Measurements from ENCODE around the gene ATXN1.

ATXN1 gene

DNA sequence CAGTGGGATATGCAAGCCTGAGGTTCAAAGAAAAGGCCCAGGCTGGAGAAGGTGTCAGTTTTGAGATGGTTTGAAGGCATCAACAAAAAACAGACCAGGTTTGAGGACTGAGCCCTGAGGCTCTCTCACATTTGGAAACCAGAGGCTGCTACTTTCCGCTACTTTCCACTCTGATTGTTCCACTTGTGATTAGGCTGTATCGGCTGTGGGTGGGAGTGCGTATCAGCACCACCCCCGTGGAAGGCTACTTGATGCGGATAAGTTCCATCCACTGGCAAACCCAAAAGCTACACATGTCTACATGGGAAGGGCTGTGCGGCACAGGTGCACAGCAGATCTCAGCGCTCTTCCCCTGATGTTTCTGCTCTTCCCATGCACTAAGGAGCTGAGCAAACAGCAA is 324.2 kb downstream of the ATXN1 start:
- DNase-seq (ENCODE audit: low spot score): no peak

DNA sequence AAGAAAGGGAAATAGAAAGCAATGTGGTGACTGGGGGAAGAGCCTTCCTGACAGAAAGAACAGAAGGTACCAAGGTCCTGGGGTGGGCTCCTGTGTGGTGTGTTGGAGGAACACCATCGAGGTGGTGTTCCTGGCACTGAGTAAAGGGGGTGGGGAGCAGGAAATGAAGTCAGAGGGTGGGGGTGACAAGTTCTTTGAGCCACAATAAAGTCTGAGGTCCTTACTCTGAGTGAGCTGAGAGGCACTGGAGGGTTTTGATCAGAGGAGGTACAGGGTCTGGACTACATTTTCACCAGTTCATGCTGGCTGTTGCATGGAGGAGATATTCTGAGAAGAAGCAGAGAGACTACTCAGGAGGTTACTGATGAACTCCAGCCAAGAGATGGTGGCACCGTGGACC is 324.7 kb downstream of the ATXN1 start:
- DNase-seq (ENCODE audit: low spot score): no peak

- no peak for DNase-seq (ENCODE audit: low spot score)
Measured at GRCh38 chr6:16434885-16435284, 326.4 kb downstream of the ATXN1 start.

DNA sequence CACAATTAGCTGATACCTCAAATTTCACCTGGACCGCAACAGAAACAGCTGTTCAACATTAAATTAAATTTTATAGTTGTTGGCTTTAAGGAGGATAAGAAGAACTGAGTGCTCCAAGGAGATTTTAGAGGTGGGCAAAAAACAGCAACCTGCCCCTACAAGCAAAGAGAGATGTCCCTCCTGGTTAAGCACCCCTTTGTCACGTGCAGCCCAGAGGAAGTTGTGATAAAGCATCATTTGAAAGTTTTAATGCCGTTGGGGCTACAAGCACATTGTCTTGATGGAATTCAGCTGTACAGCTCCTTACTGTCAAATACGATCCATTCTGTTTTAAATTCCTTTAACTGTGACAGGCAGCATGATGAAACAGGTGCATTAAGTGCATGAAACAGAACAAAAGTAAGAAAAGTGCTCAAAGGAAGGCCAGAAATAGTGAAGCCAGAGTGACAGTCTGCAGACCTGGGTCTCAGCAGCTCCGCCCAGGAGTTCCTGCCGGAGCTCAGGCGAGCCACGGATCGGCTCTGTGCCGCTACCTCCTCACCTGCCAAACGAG is 327.8 kb downstream of the ATXN1 start:
- no peak for DNase-seq (ENCODE audit: low spot score)

DNA sequence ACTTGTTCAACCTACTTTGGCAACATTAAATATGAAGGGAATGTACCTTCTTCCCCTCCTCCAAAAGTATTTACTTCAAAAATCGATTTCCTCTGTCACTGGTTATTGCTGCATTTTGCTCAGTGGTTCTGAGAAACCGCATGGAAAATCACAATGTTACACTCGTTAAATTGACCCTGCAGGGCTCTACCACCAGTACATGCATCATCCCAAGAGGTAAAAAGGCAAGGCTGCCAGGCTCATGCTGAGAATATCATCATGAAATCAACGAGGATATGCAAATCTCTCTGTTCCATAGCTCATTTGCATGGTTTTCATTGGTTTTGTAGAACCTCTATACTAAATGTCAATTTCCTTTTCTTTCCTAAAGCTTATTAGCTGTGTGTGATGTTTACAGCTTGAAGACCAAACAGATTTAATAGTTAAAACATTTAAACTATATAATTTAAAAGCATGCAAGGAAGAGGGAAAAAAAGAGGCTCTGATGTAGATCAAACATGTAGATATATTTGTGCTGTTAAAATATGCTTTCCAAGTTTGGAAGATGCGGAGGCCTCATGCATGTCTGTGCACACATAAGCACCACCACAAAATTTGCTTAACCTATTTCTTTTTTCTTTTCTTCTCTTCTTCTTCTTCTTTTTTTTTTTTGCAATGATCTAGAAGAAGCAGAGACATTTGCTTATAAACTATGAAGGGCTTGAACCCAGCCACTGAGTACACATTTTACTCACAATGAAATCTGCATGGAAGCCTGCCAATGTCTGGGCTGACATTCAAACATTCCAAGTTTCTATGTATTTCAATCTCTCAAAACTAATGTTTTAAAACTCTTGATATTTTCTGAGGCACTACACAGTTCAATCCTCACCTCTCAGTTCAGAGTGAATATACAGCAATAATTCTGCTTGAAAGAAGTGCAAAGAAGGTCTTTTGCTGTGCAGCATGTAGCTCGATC is 328.9 kb downstream of the ATXN1 start:
- DNase-seq (ENCODE audit: low spot score): peak; percentile 31

GRCh38 chr6:16431106-16431505 is 330.2 kb downstream of the ATXN1 start:
- no peak for DNase-seq (ENCODE audit: low spot score)

DNA sequence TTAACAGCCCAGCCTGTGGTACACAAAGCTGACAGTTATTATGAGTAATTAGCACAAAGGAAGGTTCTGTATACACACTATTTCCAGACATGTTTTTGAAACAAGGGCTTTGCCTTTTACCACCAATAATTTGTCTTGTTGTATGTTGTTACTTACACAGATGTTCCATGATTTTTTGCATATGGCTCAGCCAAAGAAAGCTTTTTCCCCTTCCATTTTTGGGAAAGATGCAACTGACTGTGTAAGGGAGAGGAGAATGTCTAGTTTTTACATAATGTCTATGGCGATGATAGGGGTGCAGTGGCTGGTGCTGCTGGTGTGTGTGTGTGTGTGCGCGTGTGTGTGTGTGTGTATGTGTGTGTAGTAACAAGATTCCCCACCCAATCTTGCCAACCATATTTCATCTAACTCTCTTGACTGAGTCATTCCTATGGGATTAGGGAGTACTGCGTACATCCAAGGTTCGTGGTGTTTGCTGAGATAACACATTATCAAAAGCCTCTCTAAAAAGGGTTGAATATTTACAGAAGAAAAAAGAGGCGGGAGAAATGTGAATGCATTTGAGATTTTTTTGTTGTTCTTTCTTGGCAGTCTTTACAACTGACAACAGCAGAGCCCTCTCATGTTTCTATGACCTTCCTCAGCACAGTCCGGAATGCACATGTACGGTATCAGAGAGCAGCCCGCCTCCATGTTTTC is 330.7 kb downstream of the ATXN1 start:
- DNase-seq (ENCODE audit: low spot score): no peak

DNA sequence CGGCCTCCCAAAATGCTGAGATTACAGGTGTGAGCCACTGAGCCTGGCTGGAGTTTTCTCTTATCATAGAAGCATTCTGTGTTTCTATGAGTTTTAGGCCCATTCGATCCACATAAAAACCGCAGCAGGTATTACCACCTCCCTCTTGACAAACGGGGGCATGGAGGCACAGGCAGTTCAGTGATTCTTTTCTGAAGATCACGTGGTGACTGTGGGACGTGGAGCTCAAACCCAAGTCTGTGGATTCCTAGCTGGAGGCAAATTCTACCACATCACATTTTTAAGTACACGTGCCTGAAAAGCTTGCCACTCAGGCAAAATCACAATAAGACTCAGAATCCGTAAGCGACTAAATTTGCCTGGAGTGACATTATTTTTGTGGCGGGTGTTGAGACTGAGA is 331.6 kb downstream of the ATXN1 start:
- no peak for DNase-seq (ENCODE audit: low spot score)

GRCh38 chr6:16427124-16427523 is 334.1 kb downstream of the ATXN1 start:
- no peak for DNase-seq (ENCODE audit: low spot score)

DNA sequence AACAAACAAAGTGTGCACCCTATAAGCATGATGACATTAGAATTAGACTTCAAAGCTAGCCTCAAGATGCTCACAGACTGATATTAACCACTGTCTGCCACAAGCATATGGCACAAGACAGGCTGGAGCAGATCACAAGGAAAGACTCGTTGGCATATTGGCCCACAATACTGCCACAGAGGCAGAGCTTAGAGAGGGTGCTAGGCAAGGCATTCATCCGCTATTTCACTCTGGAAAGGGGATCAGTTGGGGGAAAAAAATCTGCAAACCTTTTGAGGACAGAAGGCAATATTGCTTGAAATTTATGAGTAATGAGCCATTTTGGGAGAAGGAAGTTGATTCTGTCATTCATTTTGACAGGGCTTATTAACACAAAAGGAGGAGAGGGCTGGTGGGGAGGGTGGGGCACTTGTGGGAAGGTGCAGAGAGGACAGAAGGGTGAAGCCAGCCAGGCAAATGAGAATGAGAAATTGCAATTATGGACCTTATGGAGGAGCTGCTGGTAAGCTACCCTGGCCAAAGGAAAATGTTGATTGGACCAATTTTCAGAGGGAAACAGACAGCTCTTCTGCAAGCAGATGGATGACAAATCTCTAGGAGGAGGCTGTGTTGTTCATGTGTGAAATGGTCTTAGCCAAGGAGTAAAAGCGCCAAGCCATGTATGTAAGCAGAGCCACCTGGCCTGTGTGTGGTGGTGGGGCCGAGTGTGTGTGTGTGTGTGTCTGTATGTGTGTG is 335.2 kb downstream of the ATXN1 start:
- DNase-seq (ENCODE audit: low spot score): no peak

- no peak for DNase-seq (ENCODE audit: low spot score)
Measured at GRCh38 chr6:16421462-16421960, 339.7 kb downstream of the ATXN1 start.

DNA sequence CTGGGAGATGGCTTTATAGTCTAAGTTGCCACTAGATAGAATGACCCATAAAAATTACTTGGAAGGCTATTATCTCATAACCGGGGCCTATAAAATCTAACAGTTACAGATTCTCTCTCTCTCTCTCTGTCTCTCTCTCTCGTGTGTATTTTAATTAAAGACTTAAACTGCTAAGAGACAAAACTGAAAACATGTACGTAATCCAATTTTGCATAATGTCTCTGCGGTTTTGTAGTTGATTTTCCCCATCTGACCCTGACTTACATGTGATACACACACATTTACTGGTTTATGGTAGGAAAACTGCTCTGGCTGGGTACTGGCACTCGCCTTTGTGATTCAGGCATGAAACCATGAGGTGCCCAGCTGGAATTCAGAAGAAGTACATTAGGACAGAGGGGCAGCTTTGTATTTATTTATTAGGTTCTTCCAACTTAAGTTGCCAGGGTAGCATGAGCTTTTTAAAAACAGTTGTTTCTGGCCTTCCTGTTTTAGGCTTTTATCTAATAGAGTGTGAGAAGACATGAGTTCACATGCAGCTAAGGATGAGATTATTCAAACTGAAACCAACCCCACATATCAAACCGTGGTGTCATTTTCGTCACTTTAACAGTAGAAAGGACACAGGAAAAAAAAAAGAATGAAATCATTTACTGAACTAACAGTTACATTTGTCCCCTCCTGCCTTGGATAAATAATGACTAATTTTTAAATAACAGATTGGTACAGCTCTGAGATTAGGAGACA is 340.4 kb downstream of the ATXN1 start:
- peak; percentile 76 for DNase-seq (ENCODE audit: low spot score)

DNA sequence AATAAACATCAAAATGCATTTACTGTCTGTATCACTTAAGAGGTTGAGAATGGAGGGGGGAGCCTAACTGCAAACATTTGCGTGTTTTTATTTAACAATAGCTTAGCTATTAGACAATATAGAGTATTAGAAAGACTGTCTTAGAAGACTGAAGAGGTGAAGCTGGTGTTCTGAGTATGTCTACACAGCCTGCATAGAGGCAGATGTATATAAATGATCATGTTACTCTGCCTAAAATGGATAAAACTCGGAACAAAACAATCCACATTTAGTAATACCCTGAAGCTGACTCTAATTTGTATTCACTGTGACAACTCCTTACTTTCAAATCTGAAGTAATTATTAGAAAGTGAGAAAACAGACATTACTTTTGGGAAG is 340.9 kb downstream of the ATXN1 start:
- DNase-seq (ENCODE audit: low spot score): no peak

DNA sequence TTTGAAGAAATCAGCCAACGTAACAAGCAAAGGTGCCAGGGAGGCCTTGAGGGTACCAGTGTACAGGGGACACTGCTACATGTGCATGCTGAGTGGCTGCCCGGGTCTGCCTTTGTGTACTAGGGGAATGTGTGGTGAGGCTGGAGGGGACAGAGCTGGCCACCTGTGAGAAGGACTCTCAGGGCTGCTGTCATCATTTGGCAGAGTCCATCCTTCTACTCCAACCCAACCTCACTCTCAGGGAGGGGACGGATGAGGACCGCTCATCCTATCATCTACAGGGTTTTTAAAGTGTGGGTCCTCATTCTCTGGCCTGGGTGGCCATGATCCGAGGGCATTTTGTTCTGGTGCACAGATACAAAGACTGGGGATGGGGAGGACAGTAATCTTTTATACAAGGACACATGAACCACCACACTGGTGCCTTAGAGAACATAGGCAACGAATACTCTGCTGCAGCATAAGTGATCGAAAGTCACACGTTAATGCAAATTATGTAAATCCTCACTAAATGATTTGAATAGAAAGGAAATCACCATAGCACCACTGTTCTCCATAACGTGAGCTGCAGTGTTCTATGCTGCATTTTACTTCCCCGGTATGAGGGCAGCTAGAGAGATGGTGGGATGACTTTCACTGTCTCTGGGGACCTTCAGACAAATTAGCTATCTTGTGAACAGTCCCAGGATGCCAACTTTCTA is 341.5 kb downstream of the ATXN1 start:
- DNase-seq (ENCODE audit: low spot score): no peak

- DNase-seq (ENCODE audit: low spot score): no peak
Measured at GRCh38 chr6:16418151-16418550, 343.1 kb downstream of the ATXN1 start.

DNA sequence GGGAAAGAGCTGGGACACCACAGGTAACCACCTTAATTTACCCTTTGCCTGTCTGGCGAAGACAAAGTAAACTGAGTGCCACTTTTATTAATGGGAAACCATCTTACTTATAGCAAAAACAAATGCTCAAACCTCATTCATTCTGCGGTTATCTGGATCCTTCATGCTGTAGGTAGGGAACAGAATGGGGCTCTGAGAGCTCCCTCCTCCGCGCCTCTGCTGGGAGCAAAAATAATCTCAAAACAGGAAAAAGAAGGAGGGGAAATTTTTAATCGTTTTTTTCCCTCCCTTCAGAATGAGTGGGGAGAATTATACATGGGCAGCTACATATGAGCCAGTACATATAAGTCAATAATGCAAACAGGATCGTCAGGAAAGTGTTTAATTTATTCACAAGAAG is 345.6 kb downstream of the ATXN1 start:
- no peak for DNase-seq (ENCODE audit: low spot score)

GRCh38 chr6:16414205-16414604 is 347.1 kb downstream of the ATXN1 start:
- DNase-seq (ENCODE audit: low spot score): no peak

DNA sequence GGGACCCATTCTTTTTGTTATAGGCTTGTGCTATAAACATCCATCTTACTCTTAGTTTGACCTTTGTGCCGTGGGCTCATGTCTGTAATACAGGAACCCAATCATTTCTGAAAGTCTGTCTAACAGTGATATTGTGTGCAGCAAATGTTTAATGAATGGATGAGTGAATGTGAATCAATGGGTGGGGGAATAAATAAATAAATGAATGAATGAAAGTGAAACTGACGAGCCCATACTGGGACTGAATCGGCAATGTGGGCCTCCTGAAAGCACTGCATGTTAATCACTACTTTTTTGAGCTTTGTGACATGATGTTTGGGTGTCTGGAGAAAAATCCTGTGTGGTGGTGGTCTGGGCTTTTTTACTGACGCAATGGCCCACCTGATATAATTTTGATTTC is 347.9 kb downstream of the ATXN1 start:
- no peak for DNase-seq (ENCODE audit: low spot score)

DNA sequence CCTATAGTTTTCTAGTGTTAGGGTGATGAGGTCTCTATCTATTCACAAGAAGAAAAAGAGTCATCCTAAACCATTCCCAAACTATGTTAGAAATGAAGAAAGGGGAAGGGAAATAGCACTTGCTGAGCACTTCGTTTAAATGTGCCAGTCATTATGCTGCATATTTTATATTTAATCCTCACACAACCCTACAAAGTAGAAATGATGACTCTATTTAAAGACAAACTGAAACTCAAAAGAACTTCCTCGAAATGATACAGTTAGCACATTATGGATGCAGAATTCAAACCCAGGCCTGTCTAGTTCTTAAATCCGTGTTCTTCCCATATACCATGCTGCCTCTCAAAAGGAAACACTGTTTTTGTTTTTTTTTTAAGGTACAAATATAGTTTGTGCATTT is 348.3 kb downstream of the ATXN1 start:
- DNase-seq (ENCODE audit: low spot score): no peak

GRCh38 chr6:16412171-16412570 is 349.1 kb downstream of the ATXN1 start:
- no peak for DNase-seq (ENCODE audit: low spot score)
